H9 (cell line): Measurements from ENCODE around the gene BBOX1. TPM values are rescaled to one million over a fixed set of nuclear protein-coding genes. Genes with fewer than 3 reads are reported as not detected.

Experiments used
- DNase-seq: peaks from one replicate; pipeline ENCODE4 v3.0.0-alpha.2; 2017
- H2AFZ ChIP-seq: one replicate; pipeline ENCODE4 v1.6.1; 2013; ENCODE audit warnings: mild to moderate bottlenecking, low read length, control low read depth, moderate library complexity
- H2AK5ac ChIP-seq: 2 replicates; pipeline ENCODE4 v1.6.1; 2013; ENCODE audit warnings: low read length, control low read depth, mixed read lengths; ENCODE audit not compliant: insufficient read length
- H2BK120ac ChIP-seq: one replicate; pipeline ENCODE4 v1.6.1; 2013; ENCODE audit warnings: low read depth, mild to moderate bottlenecking, low read length, control low read depth, inconsistent platforms; ENCODE audit not compliant: poor library complexity, severe bottlenecking
- H2BK12ac ChIP-seq: 2 replicates; pipeline ENCODE4 v1.6.1; 2013; ENCODE audit warnings: low read length, control low read depth, mixed read lengths, low read depth; ENCODE audit not compliant: insufficient read length
- H2BK15ac ChIP-seq: 2 replicates; pipeline ENCODE4 v1.6.1; 2013; ENCODE audit warnings: low read depth, low read length, control low read depth
- H2BK20ac ChIP-seq: one replicate; pipeline ENCODE4 v1.6.1; 2013; ENCODE audit warnings: low read depth, mild to moderate bottlenecking, low read length, control low read depth, inconsistent platforms; ENCODE audit not compliant: poor library complexity, severe bottlenecking
- H2BK5ac ChIP-seq: 2 replicates; pipeline ENCODE4 v1.6.1; 2013; ENCODE audit warnings: low read length, control low read depth, mixed read lengths; ENCODE audit not compliant: insufficient read length
- H3K14ac ChIP-seq: 2 replicates; pipeline ENCODE4 v1.6.1; 2013; ENCODE audit warnings: low read length, control low read depth; ENCODE audit not compliant: insufficient read depth
- H3K18ac ChIP-seq: 2 replicates; pipeline ENCODE4 v1.6.1; 2013; ENCODE audit warnings: low read depth, mild to moderate bottlenecking, mixed read lengths, low read length, control low read depth; ENCODE audit not compliant: insufficient read length
- H3K23ac ChIP-seq: 2 replicates; pipeline ENCODE4 v1.6.1; 2013; ENCODE audit warnings: low read length, control low read depth, mixed read lengths, low read depth; ENCODE audit not compliant: insufficient read length
- H3K23me2 ChIP-seq: 2 replicates; pipeline ENCODE4 v1.6.1; 2013; ENCODE audit warnings: low read depth, mild to moderate bottlenecking, mixed read lengths, low read length, control low read depth; ENCODE audit not compliant: insufficient read length, poor library complexity, severe bottlenecking
- H3K27ac ChIP-seq: 2 replicates; pipeline ENCODE4 v1.5.1; 2013; ENCODE audit warnings: low read length, control low read depth, mixed read lengths, low read depth; ENCODE audit not compliant: insufficient read length
- H3K27me3 ChIP-seq: 2 replicates; pipeline ENCODE4 v1.6.1; 2013; ENCODE audit warnings: low read length, control low read depth, inconsistent platforms; ENCODE audit not compliant: insufficient read depth
- H3K4ac ChIP-seq: 2 replicates; pipeline ENCODE4 v1.6.1; 2013; ENCODE audit warnings: low read depth, mild to moderate bottlenecking, control low read depth, inconsistent platforms, low read length, moderate library complexity
- H3K4me1 ChIP-seq: 2 replicates; pipeline ENCODE4 v1.6.1; 2013; ENCODE audit warnings: low read length, control low read depth, inconsistent platforms; ENCODE audit not compliant: insufficient read depth
- H3K4me2 ChIP-seq: 2 replicates; pipeline ENCODE4 v1.6.1; 2013; ENCODE audit warnings: low read length, control low read depth, mixed read lengths; ENCODE audit not compliant: insufficient read length, insufficient read depth
- H3K56ac ChIP-seq: 2 replicates; pipeline ENCODE4 v1.6.1; 2013; ENCODE audit warnings: low read depth, mild to moderate bottlenecking, mixed read lengths, low read length, control low read depth; ENCODE audit not compliant: insufficient read length
- H3K79me1 ChIP-seq: 2 replicates; pipeline ENCODE4 v1.6.1; 2013; ENCODE audit warnings: low read depth, mild to moderate bottlenecking, moderate library complexity, low read length, control low read depth, inconsistent platforms; ENCODE audit not compliant: insufficient read depth, poor library complexity, severe bottlenecking
- H3K79me2 ChIP-seq: 2 replicates; pipeline ENCODE4 v1.6.1; 2013; ENCODE audit warnings: low read length, control low read depth, inconsistent platforms; ENCODE audit not compliant: insufficient read depth
- H3K9ac ChIP-seq: 2 replicates; pipeline ENCODE4 v1.6.1; 2013; ENCODE audit warnings: low read length, control low read depth, mixed read lengths; ENCODE audit not compliant: insufficient read length; ENCODE audit errors: extremely low read depth
- H3K9me3 ChIP-seq: one replicate; pipeline ENCODE4 v1.6.1; 2013; ENCODE audit warnings: low read depth, low read length, inconsistent platforms; ENCODE audit not compliant: control insufficient read depth
- H3T11ph ChIP-seq: one replicate; pipeline ENCODE4 v1.6.1; 2013; ENCODE audit warnings: mild to moderate bottlenecking, low read length, control low read depth, inconsistent platforms
- H4K20me1 ChIP-seq: one replicate; pipeline ENCODE4 v1.6.1; 2013; ENCODE audit not compliant: control insufficient read depth, insufficient read length, insufficient read depth
- H4K5ac ChIP-seq: 2 replicates; pipeline ENCODE4 v1.6.1; 2013; ENCODE audit warnings: low read depth, mild to moderate bottlenecking, mixed read lengths, low read length, control low read depth; ENCODE audit not compliant: insufficient read length
- H4K8ac ChIP-seq: replicated peaks from 2 replicates; pipeline ENCODE4 v1.6.1; 2013; ENCODE audit warnings: low read length, control low read depth, mixed read lengths, low read depth; ENCODE audit not compliant: insufficient read length
- H4K91ac ChIP-seq: 2 replicates; pipeline ENCODE4 v1.6.1; 2013; ENCODE audit warnings: low read depth, mild to moderate bottlenecking, moderate library complexity, mixed read lengths, low read length, control low read depth; ENCODE audit not compliant: insufficient read length
- H3K27ac Mint-ChIP-seq, 3 experiments: 2 replicates in 2 of 3; 3 replicates in 1 of 3; pipeline ENCODE4 v1.8.0; 2020 to 2021; ENCODE audit warnings: mixed read lengths in 3 of 3, mild to moderate bottlenecking in 1 of 3, moderate library complexity in 1 of 3
- H3K27me3 Mint-ChIP-seq: 2 replicates; pipeline ENCODE4 v1.8.0; 2021; ENCODE audit warnings: low read depth, mild to moderate bottlenecking, moderate library complexity, mixed read lengths
- H3K36me3 Mint-ChIP-seq, 3 experiments: 2 replicates in 2 of 3; 3 replicates in 1 of 3; pipeline ENCODE4 v1.8.0; 2020 to 2021; ENCODE audit warnings: low read depth in 3 of 3, mixed read lengths in 3 of 3; ENCODE audit not compliant: insufficient read depth in 1 of 3
- H3K4me1 Mint-ChIP-seq, 2 experiments: 2 replicates each; pipeline ENCODE4 v1.8.0; 2020; ENCODE audit warnings: mixed read lengths in 2 of 2
- H3K4me3 Mint-ChIP-seq, 2 experiments: 2 replicates in 1 of 2; 3 replicates in 1 of 2; pipeline ENCODE4 v1.8.0; 2020 to 2021; ENCODE audit warnings: mild to moderate bottlenecking in 2 of 2, mixed read lengths in 2 of 2, moderate library complexity in 1 of 2
- H3K9me3 Mint-ChIP-seq, 2 experiments: 2 replicates in 1 of 2; 3 replicates in 1 of 2; pipeline ENCODE4 v1.8.0; 2020; ENCODE audit warnings: mild to moderate bottlenecking in 2 of 2, mixed read lengths in 2 of 2, moderate library complexity in 1 of 2
- WGBS: extraction: QIAGEN DNeasy Blood & Tissue Kit; methylation state at CpG from one replicate; pipeline ENCODE4 v1.1.7; 2013; ENCODE audit warnings: missing lambda C conversion rate, low lambda C conversion rate, mixed read lengths; ENCODE audit not compliant: insufficient read length; ENCODE audit errors: extremely low coverage; 5-methylcytosine and 5-hydroxymethylcytosine counted together
- total RNA-seq: library from RNA; stranded (reverse); gene quantifications from 2 replicates; pipeline ENCODE4 v1.2.1, GENCODE V29; 2021
- TF ChIP-seq, protein P1 (sequence below): fragments of 200-600 bp; sonication (generic); conservative IDR thresholded peaks from 3 replicates; pipeline ENCODE4 v1.8.0; 2021; ENCODE audit warnings: antibody characterized with exemption, mild to moderate bottlenecking

Gene BBOX1
- total RNA-seq, 1 experiment from 2014 or later: not detected

DNA sequence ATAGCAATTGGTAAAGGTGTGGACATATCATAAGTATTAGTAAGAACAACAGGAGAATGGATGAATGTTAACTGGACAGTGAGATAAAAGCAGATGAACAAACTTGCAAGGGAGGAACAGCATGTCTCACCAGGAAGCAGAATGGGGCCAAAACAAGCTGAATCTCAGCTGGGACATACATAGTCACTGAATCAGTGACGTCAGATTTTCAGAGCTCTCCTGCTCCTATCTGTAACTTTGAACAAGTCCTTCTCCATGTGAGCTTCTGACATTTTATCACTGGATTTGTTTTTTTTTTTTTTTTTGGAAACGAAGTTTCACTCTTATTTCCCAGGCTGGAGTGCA lies 118.7 kb downstream of the BBOX1 start:
- Histone ChIP-seq H3K18ac (no peak overlapping the region), H3K79me2 (no peaks in the 10 kb centered on the region), H3K23me2 (no peaks in the 10 kb centered on the region), H3K79me1 (no peaks in the 10 kb centered on the region), H3K14ac (no peak overlapping the region), H3K4ac (no peak overlapping the region), H3K27ac (no peak overlapping the region), H2BK20ac (no peak overlapping the region), H2BK12ac (no peak overlapping the region), H3K9ac (no peak overlapping the region), H3K4me2 (no peak overlapping the region), H2AFZ (no peak overlapping the region), H3K23ac (no peak overlapping the region), H4K91ac (no peak overlapping the region), H2BK15ac (no peak overlapping the region), H4K8ac (no peak overlapping the region), H3K9me3 (peaks cover 9% of the 10 kb centered on the region), H3K27me3 (no peaks in the 10 kb centered on the region), H2AK5ac (no peak overlapping the region), H3T11ph (no peak overlapping the region), H3K4me1 (no peaks in the 10 kb centered on the region), H4K5ac (no peak overlapping the region), H2BK120ac (peak overlapping the region; percentile 23), H3K56ac (no peak overlapping the region), H2BK5ac (no peak overlapping the region), H4K20me1 (no peaks in the 10 kb centered on the region)
- Mint-ChIP-seq H3K36me3 (peaks cover 2 to 18% (median 5%) of the 10 kb centered on the region in 3 experiments; a peak in 6 of 7 replicates), H3K4me1 (no peaks in the 10 kb centered on the region), H3K27me3 (no peaks in the 10 kb centered on the region), H3K9me3 (peaks cover 20 to 21% of the 10 kb centered on the region in 2 experiments), H3K27ac (no peak overlapping the region), H3K4me3 (no peak overlapping the region)
- TF ChIP-seq, protein P1, sequence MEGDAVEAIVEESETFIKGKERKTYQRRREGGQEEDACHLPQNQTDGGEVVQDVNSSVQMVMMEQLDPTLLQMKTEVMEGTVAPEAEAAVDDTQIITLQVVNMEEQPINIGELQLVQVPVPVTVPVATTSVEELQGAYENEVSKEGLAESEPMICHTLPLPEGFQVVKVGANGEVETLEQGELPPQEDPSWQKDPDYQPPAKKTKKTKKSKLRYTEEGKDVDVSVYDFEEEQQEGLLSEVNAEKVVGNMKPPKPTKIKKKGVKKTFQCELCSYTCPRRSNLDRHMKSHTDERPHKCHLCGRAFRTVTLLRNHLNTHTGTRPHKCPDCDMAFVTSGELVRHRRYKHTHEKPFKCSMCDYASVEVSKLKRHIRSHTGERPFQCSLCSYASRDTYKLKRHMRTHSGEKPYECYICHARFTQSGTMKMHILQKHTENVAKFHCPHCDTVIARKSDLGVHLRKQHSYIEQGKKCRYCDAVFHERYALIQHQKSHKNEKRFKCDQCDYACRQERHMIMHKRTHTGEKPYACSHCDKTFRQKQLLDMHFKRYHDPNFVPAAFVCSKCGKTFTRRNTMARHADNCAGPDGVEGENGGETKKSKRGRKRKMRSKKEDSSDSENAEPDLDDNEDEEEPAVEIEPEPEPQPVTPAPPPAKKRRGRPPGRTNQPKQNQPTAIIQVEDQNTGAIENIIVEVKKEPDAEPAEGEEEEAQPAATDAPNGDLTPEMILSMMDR: no peak
- WGBS: no CpG with 5 or more reads among the region's 2 CpGs
- DNase-seq: no peak
